Measurements from ENCODE around the gene KISS1R.

KISS1R gene

DNA sequence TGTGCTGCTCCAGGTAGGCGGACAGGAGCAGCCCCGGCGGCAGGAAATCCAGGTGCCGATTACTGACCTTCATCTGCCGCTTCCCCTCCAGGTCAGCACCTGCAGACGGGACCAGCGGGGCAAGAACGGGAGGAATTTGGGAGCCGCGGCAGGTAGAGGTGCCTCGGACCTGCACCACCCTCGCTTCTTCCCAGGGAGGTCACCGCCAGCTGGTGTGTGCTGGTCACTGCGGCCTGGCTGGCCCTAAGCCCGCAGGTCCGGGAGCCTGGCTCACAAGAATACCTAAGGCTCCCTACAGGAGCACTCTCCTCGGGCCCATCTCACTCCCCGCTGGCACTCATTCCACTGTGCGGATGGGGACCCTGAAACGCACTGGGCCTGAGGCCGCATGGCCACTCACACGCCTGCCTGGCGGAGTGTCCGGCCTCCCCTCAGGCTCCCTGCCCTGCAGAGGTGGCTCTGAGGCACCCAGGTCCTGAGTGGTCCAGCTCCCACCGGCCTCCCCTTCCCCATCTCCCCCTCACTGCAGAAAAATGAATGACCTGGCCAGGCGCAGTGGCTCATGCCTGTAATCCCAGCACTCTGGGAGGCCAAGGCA is 19.6 kb upstream of the KISS1R start:
- Histone ChIP-seq H3K9me2 (ENCODE audit: low read depth, low read length) (no peaks in the 10 kb centered on the region), H3K9ac (ENCODE audit: low read length) (no peak overlapping the region), H3K4me1 (ENCODE audit: insufficient read depth, low read length, severe bottlenecking) (peaks cover 19% of the 10 kb centered on the region), H3K36me3 (ENCODE audit: insufficient read depth, low read length) (peaks cover 30% of the 10 kb centered on the region), H3K4me2 (ENCODE audit: low read length) (no peak overlapping the region), H4K20me1 (ENCODE audit: insufficient read depth, low read length) (no peaks in the 10 kb centered on the region), H3K4me3 (ENCODE audit: low read depth, low read length, poor library complexity, severe bottlenecking) (no peak overlapping the region), H3F3A (ENCODE audit: insufficient read depth, low read length) (no peaks in the 10 kb centered on the region; the same call in 1 of the 2 replicates), H3K9me3 (ENCODE audit: low read length) (no peaks in the 10 kb centered on the region), H2AFZ (ENCODE audit: low read length) (no peak overlapping the region), H3K79me2 (ENCODE audit: insufficient read depth, low read length) (no peaks in the 10 kb centered on the region), H3K27me3 (ENCODE audit: insufficient read depth, low read length) (no peaks in the 10 kb centered on the region), H3K27ac (ENCODE audit: low read depth, low read length, poor library complexity, severe bottlenecking) (no peak overlapping the region)
- TF ChIP-seq EZH2 (IDR thresholded peaks at IDR 0.05; ENCODE audit: borderline replicate concordance, low read length), result no peak
- TF ChIP-seq, protein P1, sequence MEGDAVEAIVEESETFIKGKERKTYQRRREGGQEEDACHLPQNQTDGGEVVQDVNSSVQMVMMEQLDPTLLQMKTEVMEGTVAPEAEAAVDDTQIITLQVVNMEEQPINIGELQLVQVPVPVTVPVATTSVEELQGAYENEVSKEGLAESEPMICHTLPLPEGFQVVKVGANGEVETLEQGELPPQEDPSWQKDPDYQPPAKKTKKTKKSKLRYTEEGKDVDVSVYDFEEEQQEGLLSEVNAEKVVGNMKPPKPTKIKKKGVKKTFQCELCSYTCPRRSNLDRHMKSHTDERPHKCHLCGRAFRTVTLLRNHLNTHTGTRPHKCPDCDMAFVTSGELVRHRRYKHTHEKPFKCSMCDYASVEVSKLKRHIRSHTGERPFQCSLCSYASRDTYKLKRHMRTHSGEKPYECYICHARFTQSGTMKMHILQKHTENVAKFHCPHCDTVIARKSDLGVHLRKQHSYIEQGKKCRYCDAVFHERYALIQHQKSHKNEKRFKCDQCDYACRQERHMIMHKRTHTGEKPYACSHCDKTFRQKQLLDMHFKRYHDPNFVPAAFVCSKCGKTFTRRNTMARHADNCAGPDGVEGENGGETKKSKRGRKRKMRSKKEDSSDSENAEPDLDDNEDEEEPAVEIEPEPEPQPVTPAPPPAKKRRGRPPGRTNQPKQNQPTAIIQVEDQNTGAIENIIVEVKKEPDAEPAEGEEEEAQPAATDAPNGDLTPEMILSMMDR (IDR thresholded peaks at IDR 0.05; ENCODE audit: low read length), result no peak

DNA sequence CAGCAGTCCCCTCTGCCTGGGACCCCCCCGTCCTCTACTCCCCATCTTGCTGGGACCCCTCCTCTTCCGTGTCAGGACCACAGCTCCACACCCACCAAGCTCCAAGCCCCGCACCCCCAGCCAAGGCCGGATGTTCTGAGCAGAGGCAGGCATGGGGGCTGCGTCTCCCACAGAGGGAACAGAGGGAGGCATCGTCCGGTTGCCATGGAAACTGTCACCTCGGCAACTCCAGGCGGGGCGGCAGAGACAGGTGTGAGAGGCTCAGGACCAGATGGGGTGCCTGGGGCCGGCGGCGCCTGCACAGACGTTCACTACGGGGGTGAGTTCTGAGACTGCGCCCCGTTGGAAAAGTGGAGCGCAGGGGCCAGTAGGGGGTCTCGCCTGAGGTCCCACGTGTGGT is 18.5 kb upstream of the KISS1R start:
- Histone ChIP-seq H3K4me1 (ENCODE audit: insufficient read depth, low read length, severe bottlenecking) (peaks cover 19% of the 10 kb centered on the region), H4K20me1 (ENCODE audit: insufficient read depth, low read length) (no peaks in the 10 kb centered on the region), H3F3A (ENCODE audit: insufficient read depth, low read length) (no peaks in the 10 kb centered on the region; the same call in 1 of the 2 replicates), H3K79me2 (ENCODE audit: insufficient read depth, low read length) (no peaks in the 10 kb centered on the region), H2AFZ (ENCODE audit: low read length) (no peak overlapping the region), H3K9me3 (ENCODE audit: low read length) (no peaks in the 10 kb centered on the region), H3K9ac (ENCODE audit: low read length) (no peak overlapping the region), H3K27ac (ENCODE audit: low read depth, low read length, poor library complexity, severe bottlenecking) (peak overlapping the region; percentile 67), H3K4me2 (ENCODE audit: low read length) (peak overlapping the region; percentile 26; the same call in 1 of the 2 replicates), H3K36me3 (ENCODE audit: insufficient read depth, low read length) (peaks cover 33% of the 10 kb centered on the region), H3K4me3 (ENCODE audit: low read depth, low read length, poor library complexity, severe bottlenecking) (no peak overlapping the region), H3K27me3 (ENCODE audit: insufficient read depth, low read length) (no peaks in the 10 kb centered on the region), H3K9me2 (ENCODE audit: low read depth, low read length) (no peaks in the 10 kb centered on the region)
- TF ChIP-seq, protein P1 (IDR thresholded peaks at IDR 0.05; ENCODE audit: low read length), result no peak
- no peak for TF ChIP-seq EZH2 (IDR thresholded peaks at IDR 0.05; ENCODE audit: borderline replicate concordance, low read length)

DNA sequence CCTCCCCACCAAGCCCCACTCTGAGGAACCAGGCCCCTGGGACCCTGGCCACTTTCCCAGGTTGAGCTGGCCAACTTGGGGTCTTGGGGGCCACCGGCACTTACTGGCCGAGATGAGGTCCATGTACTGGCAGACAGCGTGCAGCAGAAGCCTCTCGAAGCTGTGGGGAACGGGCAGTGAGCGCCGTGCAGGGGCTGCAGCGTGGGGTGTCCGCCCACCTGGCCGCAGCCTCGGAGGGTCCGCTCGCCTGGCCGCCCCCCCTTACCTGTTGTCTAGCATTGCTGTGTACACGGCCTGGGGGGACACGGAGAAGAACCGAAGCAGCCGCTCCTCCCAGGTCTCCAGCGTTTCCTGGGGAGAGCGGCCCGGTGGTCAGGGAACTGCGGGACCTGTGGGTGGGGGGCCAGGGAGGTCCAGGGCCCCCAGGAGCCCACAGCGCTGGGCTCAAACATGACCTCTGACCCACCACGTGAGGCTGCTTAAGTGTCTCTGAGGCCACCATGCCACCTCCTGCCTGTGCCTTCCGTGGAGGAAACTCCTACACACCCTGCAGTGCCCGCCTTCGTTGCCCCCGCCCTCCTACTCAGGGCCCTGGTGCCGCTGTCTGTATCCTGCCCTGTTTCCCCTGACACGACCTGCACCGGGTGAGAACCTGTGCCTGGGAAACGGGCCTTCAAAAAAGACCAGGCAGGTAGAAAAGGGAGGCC is 17.6 kb upstream of the KISS1R start:
- Histone ChIP-seq H3K27ac (ENCODE audit: low read depth, low read length, poor library complexity, severe bottlenecking) (no peak overlapping the region), H3K9ac (ENCODE audit: low read length) (no peak overlapping the region), H3F3A (ENCODE audit: insufficient read depth, low read length) (no peaks in the 10 kb centered on the region; the same call in 1 of the 2 replicates), H4K20me1 (ENCODE audit: insufficient read depth, low read length) (no peaks in the 10 kb centered on the region), H3K4me1 (ENCODE audit: insufficient read depth, low read length, severe bottlenecking) (peaks cover 19% of the 10 kb centered on the region), H2AFZ (ENCODE audit: low read length) (no peak overlapping the region), H3K9me3 (ENCODE audit: low read length) (no peaks in the 10 kb centered on the region), H3K4me2 (ENCODE audit: low read length) (no peak overlapping the region), H3K36me3 (ENCODE audit: insufficient read depth, low read length) (peaks cover 33% of the 10 kb centered on the region), H3K9me2 (ENCODE audit: low read depth, low read length) (no peaks in the 10 kb centered on the region), H3K27me3 (ENCODE audit: insufficient read depth, low read length) (no peaks in the 10 kb centered on the region), H3K79me2 (ENCODE audit: insufficient read depth, low read length) (no peaks in the 10 kb centered on the region; the same call in 1 of the 2 replicates), H3K4me3 (ENCODE audit: low read depth, low read length, poor library complexity, severe bottlenecking) (no peak overlapping the region)
- TF ChIP-seq, protein P1 (IDR thresholded peaks at IDR 0.05; ENCODE audit: low read length), result no peak
- TF ChIP-seq EZH2 (IDR thresholded peaks at IDR 0.05; ENCODE audit: borderline replicate concordance, low read length), result no peak
